Fibroblast of peridontal ligament (primary cell): ENCODE measurements around the gene SUV39H1.

Experiments
- DNase-seq: peaks from one replicate; pipeline ENCODE4 v3.0.0-alpha.2; 2010; ENCODE audit errors: extremely low read depth

The SUV39H1 gene

DNA sequence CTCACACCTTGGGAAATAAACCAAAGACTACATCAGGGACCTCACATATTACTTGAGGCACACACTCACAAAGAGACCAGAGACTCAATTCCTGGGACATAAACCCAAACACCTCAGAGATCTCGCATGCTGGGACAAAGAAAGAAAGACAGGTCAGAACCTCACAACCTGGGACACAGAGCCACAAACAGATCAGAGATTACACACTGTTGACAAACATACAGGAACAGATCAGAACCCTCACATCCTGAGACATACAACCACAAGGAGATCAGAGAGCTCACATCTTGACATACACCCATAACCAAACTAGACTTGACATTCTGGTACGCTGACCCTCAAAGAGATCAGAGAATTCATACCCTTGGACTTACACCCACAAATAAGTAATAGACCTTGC lies 17.3 kb downstream of the SUV39H1 start:
- DNase-seq = no peak

DNA sequence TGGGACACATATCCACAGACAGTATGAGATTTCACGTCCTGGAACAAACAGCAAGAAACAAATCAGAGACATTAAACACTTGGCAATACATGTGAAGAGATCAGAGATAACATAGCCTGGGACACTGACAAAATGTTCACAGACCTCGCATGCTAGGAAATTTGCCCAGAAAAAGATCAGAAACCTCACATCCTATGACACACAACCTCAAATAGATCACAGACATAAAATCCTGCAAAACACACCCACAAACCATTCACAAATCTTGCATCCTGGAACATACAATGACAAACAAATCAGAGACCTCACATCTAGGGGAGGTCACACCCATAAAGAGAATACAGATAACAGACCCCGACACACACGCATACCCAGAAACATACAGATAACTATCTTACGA lies 18.0 kb downstream of the SUV39H1 start:
- DNase-seq = no peak

DNA sequence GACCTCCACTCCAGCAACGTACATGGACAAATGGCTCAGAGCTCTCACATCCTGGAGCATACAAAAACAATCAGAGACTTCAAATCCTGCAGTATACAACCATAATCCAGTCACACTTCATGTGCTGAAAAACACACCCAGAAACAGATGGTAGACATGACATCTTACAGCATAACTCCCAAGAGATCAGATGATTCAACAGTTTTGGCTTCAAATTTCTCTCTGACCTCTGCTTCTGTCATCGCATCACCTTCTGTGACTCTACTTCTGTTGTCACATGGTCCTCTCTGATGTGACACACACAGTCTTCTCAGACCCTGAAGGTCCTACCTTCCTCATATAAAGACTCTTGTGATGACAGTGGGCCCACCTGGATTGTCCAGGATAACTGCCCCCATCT lies 18.5 kb downstream of the SUV39H1 start:
- peak; percentile 62 for DNase-seq

DNA sequence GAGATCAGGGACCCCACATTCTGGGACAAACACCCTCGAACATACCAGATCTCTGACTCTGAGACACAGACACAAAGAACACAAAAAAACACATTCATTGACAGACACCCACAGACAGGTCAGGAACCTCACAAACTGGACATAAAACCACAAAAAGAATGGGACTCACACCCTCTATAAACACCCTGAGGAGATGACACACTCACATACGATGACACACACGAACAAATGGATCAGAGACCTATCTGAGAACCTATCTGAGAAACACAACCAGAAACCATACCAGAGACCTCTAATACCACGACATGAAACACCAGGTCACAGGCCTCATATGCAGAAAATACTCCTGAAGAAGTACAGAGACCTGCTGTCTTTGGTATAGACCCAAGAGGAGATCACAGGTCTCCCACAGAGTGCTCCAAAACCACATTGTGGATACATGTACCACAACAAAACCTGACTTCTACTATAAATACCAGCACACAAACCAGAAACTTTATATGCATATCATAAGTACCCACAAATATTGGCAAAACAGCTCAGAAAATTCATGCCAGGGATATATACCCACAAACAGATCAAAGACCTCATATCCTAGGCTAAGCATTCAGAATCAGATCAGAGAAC lies 19.5 kb downstream of the SUV39H1 start:
- no peak for DNase-seq

DNA sequence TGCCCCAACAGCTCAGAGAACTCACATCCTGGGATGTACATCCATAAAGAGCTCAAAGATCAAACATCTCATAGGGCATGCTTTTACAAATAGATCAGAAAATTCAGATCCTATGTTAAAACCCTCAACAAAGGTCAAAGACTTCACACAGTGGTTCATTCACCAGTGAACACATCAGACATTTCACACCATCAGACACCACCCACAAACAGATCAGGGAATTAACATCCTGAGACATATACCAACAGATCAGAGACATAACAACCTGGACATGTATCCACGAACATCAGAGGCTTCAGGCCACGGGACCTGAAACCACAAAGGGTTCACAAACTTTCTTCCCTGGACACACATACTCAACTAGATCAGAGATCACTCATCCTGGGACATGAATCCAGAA lies 23.4 kb downstream of the SUV39H1 start:
- DNase-seq = no peak

DNA sequence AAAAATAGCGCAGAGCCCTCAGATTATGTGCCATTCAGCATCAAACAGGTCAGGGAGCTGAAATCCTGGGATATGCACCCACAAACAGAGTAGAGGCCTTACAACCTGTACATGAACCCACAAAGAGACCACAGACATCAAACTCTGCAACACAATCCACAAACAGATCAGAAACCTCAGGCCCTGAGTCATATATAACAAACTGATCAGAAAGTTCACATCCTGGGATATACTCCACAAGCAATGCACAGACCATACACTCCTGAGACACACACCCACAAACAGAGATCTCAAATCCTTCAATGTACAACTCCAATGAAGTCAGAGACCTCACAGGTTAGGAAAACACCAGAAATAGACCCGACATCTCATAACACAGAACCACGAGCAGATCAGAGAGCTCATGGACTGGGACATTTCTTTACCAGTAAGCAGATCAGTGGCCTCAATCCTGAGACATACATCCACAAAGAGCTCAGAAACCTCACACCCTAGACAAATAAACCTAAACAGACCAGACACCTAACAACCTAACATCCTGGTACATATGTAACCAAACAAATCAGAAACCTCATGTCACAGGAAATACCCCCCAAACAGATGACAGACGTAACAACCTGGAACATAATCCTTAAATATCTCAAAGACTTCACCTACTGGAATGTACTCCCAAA lies 24.2 kb downstream of the SUV39H1 start:
- no peak for DNase-seq

DNA sequence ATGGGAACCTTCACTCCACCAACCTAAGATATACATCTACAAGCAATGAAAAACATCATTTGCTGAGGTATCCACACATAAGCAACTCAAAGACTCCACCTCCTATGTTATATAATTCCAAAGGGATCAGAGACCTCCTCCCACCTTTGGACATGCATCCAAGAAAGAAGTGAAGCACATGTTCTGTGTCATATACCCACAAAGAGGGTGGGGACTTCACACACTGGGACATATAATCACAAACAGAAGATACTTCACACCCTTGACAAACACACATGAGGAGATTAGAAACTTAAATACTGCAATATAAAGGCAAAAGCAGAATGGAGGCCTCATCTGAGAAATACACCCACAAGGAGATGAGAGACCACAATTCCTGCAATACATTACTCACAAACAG lies 25.4 kb downstream of the SUV39H1 start:
- no peak for DNase-seq

DNA sequence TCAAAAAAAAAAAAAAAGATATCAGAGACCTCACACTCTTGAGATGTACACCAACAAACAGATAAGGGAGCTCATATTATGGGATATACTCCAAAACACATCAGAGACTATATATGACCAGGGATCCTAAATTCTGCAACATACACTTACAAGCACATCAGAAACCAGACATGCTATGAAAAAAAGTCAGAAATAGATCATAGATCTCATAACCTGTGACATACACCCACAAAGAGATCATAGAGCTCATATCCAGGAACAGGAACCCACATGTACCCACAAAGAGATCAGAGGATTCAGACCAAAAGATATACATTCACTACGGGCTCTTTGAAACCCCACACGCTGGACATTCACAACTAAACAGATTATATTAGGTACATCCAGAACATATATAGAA lies 30.1 kb downstream of the SUV39H1 start:
- DNase-seq = no peak

DNA sequence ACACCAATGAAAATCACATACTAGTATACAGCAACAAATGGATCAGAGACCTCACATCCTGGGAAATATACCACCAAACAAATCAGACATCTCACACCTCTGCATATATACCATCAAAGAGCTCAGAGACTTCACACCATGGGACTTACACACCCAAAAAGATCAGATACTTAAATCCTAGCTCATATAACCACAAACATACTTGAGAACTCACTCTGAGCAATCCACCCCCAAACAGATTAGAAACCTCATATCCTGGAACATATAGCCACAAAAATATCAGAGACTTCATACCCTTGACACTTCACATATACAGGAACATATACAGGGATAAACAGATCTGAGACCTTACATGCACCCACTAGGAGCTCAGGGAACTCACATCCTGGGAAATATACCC lies 32.1 kb downstream of the SUV39H1 start:
- no peak for DNase-seq

DNA sequence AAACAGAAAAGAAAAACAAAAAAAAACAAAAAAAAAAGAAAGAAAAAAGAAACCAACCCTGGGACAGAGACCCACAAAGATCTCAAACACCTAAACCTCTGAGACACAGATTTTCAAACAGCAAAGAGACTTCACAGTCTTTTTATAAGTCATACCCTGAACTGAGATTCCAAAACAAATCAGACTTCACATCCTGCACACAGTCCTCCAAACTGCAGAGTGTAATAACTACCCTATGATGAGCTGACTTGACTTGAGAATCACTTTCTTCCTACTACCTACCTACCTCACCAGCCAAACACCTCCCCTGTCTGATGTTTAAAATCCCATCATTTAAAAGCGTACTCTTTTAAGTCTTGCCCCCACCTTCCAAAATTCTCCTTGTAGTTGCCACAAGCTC lies 39.8 kb downstream of the SUV39H1 start:
- DNase-seq = peak; percentile 4

DNA sequence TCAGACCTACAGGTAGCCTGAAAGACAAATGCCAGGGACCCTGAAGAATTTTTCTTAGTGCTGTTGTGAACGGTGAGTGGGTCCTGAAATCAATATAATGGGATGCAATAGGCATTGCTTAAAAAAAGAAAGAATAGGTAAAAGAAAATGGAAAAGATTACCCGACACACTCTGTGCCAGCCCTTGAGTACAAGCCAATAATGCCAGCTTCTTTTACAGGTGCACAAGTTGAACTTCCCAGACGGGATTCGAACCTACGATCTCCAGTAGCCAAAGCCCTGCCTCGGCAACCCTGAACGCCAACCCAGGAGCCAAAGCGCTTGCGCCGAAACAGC lies 40.3 kb downstream of the SUV39H1 start:
- no peak for DNase-seq

DNA sequence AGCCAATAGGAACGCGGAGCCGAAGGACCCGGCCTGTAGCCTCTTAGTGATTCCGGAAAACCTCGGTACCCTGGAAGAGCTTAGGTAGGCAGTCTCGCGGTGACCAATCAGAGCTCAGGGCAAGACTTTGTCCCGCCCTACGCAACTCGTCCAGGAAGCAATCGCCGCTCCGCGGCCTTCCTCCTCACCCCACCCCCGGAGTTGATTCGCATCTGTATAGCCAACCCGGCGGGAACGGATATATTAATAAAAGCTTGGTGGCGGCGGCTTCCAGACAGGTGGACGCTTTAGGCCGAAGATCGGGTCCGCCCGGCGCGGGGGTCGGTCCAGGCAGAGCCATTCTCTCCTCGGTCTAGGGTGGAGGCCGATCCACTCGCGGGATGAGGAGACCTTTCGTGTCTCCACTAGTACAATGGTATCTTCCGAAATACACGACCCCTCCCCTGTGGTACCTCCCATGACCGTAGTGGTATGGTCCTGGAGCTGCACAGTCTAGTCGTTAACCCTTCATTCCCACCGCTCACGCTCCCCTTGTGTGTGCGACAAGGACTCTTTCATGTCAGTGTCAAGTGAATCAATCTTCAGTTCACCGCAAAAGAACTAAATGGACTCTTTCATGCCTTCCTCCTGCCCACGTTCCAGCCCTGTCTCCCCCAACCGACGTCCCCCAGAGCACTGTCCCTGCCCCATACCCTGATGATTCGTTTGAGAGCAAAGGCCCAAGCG lies 40.8 kb downstream of the SUV39H1 start:
- peak; percentile 98 for DNase-seq

DNA sequence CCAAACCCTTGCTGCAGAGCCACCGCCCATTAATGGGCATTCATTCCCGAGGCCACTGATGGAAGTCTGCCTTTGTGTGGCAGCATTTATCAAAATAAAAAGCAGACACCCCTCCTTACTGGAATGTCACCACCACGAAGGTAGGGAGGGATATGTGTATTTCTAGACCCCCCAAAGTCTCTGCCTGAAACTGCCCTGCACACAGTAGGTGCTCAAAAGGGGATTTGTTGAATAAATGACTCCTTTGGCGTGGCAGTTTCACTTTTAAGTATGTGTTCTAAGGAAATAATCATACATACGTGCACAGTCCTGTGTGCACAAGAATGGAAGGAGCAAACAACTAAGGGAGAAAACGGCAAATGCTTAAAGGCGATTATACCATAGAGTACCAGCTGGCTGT lies 41.4 kb downstream of the SUV39H1 start:
- no peak for DNase-seq

DNA sequence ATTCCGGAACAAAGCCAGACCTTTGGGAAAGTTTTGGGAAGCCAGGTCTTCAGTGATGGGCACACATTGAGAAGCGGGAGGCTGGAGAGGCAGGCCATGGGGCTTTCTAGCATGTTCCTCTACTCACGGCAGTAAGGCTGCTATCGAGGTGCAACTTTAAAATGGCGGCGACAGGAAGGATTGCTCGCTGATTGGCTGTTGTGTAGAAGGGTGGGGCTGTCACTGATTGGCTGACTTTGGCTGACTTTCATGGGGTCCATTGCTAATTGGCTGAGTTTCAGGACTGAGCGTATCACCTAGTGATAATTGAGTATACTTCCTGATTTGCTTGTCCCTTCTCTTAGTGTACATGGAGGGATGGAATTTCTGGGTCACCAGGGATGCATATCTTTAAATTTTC lies 45.3 kb downstream of the SUV39H1 start:
- no peak for DNase-seq

DNA sequence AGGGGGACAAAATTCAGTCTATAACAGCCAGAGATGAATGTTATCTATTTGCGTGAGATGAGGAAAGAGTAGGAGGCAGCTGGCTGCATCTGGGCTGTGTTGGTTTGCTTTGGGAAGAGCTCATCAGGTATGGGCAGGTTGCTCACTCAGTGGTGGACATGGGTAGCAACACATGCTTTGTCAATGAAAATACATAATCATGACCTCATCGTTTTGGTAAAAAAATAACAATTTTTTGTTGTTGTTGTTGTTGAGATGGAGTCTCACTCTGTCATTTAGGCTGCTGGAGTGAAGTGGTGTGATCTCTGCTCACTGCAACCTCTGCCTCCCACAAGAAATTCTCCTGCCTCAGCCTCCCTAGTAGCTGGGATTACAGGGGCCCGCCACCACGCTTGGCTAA lies 48.7 kb downstream of the SUV39H1 start:
- no peak for DNase-seq

DNA sequence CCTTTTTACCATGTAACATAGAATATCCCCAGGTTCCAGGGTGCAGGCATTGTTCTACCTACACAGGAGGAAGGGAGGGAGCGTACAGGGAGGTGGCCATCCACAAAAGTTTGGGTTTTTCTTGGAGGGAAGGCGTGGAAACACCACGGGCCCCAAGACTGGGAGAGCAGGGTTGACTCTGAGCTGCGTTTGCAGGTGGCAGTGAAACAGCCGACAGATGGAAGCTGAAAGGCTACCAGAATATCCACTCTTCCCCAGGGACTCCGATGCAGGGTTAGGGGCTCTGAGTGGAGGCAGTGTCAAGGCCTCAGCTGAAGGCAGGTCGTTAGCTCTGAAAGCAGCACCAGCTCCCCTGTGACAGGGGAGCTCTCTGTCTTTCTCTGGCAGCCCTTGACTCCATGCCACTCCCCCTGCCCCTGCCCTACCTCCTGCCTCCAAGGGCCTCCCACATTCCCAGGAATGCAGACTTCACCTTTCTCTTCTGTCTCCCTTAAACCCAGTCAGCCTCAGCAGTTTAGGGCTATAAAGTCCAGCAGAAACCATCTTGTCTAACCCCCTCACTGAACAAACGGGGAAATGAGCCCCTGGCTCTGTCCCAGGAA lies 51.0 kb downstream of the SUV39H1 start:
- no peak for DNase-seq

DNA sequence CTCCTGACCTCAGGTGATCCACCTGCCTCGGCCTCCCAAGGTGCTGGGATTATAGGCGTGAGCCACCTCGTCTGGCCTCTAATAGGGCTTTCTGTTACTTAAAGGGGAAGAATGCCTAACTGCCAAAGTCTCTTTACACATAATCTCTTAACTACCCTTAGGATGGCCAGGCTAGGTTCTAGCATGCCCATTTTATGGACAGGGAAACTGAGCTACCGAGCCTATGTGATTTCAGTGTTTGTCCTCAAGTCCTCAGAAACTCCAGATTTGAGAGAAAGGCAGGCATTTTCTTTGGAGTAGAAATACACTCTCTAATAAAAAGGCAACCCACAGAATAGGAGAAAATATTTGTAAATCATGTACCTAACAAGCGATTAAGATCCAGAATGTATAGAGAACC lies 52.6 kb downstream of the SUV39H1 start:
- no peak for DNase-seq

DNA sequence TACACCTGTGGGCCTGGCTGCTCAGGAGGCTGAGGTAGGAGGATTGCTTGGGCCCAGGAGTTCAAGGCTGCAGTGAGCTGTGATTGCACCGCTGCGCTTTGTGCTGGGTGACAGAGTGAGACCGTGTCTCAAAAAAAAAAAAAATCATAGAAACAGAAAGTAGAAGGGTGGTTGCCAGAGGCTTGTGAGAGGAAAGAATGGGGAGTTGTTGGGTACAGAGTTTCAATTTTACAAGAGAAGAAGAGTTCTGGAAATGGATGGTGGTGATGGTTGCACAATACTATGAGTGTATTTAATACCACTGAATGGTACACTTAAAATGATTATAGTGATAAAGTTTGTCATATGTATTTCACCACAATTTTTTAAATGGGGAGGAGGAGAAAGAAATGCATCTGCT lies 54.8 kb downstream of the SUV39H1 start:
- no peak for DNase-seq

DNA sequence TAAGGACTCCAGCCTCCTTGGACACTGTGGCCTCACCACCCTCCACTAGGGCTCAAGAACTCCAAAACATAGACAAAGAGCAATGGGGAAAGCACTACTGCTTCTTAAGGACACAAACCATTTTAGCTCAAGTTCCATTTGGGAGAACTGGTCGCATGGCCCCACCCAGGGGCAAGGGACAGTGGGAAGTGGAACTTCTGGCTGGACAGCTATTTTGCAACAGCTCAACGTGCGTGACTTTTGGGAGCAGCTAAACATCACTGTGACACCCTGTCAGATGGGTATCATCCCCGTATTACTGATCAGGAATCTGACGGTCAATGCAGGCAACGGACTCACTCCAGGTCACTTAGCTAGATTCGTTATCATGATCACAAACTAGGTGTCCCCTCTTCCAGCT lies 56.0 kb downstream of the SUV39H1 start:
- DNase-seq = no peak

DNA sequence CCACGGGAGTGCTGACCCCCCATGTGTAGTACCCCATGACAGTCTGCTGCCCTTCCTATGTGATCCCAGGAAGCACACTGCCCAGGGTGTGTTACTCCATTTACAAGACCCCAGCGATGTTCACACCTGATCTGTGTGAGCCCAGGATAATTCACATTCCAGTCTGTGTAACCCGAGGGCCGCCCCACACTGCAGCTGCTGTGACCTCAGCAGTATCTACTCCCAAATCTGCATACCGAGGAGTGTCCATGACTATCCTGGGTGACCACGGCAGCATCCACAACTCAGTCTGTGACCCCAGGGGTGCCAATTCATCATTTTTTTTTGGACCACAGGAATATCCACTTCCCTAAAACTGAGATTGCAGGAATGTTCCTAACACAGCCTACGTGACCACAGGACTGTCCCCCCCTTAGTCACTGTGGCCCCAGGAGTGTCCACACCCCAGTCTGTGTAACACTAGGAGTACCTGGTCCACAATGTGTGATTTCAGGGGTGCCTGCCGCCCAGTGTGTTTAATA lies 57.2 kb downstream of the SUV39H1 start:
- no peak for DNase-seq

DNA sequence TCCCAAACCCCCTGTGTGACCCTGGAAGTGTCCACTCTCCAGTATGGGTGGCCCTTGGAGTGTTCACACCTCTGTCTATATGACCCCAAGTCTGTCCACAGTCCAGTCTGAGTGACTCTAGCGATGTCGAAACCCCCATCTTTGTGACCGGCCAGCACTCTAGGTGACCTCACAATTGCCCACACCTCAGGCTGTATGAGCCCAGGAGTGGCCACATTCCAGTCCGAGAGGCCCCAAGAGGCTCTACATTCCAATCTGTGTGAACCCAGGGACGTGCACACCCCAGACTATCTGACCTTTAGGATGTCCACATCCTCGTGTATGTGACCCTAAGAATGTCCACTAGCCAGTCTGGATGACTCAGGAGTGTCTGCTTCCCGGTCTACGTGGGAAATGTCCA lies 57.7 kb downstream of the SUV39H1 start:
- DNase-seq = no peak
